ENCODE results near the gene IFT81. TPM values are rescaled to one million over a fixed set of nuclear protein-coding genes. Genes with fewer than 3 reads are reported as not detected.

IFT81 gene
- polyA plus RNA-seq, 3 donors = 0.39 to 0.97 (median 0.47) TPM

DNA sequence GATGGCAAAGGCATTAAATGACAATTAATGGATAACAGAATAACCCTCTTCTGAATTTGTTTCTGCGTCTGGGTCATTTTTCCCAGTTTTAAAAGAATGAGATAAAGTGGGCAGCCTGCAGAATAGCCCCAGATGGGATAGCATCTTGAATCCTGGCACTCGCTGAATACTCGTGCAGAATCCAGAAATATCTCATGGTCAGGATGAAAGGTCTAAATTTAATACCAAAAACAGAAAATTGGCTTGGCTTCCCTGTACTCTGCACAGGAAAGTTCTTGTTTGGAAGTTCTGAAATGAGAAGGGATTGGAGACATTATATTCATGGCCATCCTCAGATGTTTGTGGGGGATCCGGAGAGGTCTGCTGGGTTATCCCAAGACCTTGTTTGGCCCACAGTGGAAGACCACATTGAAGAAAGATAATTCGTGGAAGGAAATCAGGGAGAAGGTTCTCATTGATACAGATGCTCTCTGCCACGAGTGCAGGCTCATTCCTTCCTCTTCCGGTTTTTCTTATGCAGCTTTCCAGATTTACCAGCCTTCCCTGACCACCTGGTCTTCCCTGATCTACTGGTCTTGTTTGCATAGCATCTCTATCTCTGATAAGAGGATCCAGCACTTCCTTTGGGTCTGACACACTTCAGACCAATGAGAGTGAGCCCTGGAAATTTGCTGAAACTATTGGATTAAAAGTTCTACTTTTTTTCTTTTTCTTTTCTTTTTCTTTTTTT lies 6.0 kb upstream of the IFT81 start:
- Histone ChIP-seq H3K27ac (ENCODE audit: low read depth in 1 of 2, low read length in 2 of 2) (no peak overlapping the region), H3K4me1 (ENCODE audit: control insufficient read depth in 1 of 2, insufficient read depth in 2 of 2, low read length in 2 of 2) (peaks cover 10 to 19% of the 10 kb centered on the region in 2 donors), H3K4me2 (replicated peaks; ENCODE audit: extremely low read depth, low read length, poor library complexity, severe bottlenecking) (no peak overlapping the region), H3K79me2 (ENCODE audit: insufficient read depth, low read length) (no peaks in the 10 kb centered on the region), H3K9me3 (replicated peaks in 1 of 2; ENCODE audit: control insufficient read depth in 1 of 2, insufficient read depth in 1 of 2, low read length in 2 of 2) (no peaks in the 10 kb centered on the region), H3K36me3 (replicated peaks in 1 of 2; ENCODE audit: control insufficient read depth in 1 of 2, insufficient read depth in 2 of 2, low read length in 2 of 2) (no peaks in the 10 kb centered on the region), H3K27me3 (ENCODE audit: control insufficient read depth in 2 of 2, insufficient read depth in 2 of 2, low read length in 2 of 2) (no peaks in the 10 kb centered on the region), H3K4me3 (replicated peaks in 1 of 3; ENCODE audit: low read depth in 2 of 3, low read length in 3 of 3) (no peak overlapping the region), H2AFZ (ENCODE audit: insufficient read depth, low read depth, low read length, poor library complexity, severe bottlenecking) (peak overlapping the region; percentile 36), H4K20me1 (ENCODE audit: insufficient read depth, low read length) (no peaks in the 10 kb centered on the region), H3K9ac (ENCODE audit: insufficient read depth, low read length, poor library complexity, severe bottlenecking) (no peak overlapping the region)
- WGBS (ENCODE audit: insufficient coverage) = 68% methylated on average over 3 of the region's 7 CpGs
- TF ChIP-seq, protein P1, sequence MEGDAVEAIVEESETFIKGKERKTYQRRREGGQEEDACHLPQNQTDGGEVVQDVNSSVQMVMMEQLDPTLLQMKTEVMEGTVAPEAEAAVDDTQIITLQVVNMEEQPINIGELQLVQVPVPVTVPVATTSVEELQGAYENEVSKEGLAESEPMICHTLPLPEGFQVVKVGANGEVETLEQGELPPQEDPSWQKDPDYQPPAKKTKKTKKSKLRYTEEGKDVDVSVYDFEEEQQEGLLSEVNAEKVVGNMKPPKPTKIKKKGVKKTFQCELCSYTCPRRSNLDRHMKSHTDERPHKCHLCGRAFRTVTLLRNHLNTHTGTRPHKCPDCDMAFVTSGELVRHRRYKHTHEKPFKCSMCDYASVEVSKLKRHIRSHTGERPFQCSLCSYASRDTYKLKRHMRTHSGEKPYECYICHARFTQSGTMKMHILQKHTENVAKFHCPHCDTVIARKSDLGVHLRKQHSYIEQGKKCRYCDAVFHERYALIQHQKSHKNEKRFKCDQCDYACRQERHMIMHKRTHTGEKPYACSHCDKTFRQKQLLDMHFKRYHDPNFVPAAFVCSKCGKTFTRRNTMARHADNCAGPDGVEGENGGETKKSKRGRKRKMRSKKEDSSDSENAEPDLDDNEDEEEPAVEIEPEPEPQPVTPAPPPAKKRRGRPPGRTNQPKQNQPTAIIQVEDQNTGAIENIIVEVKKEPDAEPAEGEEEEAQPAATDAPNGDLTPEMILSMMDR (IDR thresholded peaks at IDR 0.05) = no peak
- intact Hi-C loops (cut with micrococcal nuclease) = no loop called here
- Mint-ChIP-seq H3K4me3 (no peak overlapping the region), H3K27me3 (ENCODE audit: low read depth in 3 of 3) (peaks cover 3 to 9% (median 3%) of the 10 kb centered on the region in 3 donors), H3K36me3 (no peaks in the 10 kb centered on the region), H3K9me3 (peaks cover 0 to 3% (median 0%) of the 10 kb centered on the region in 7 donors), H3K4me1 (peaks cover 18% of the 10 kb centered on the region), H3K27ac (no peak overlapping the region)
- DNase-seq = no peak

GRCh38 chr12:110122929-110123328 lies 1.2 kb upstream of the IFT81 start:
- Histone ChIP-seq H3K9me3 (replicated peaks in 1 of 2; ENCODE audit: control insufficient read depth in 1 of 2, insufficient read depth in 1 of 2, low read length in 2 of 2) (no peaks in the 10 kb centered on the region), H3K4me1 (ENCODE audit: control insufficient read depth in 1 of 2, insufficient read depth in 2 of 2, low read length in 2 of 2) (peaks cover 18 to 33% of the 10 kb centered on the region in 2 donors), H3K4me2 (replicated peaks; ENCODE audit: extremely low read depth, low read length, poor library complexity, severe bottlenecking) (no peak overlapping the region), H3K4me3 (replicated peaks in 1 of 3; ENCODE audit: low read depth in 2 of 3, low read length in 3 of 3) (no peak overlapping the region), H3K36me3 (replicated peaks in 1 of 2; ENCODE audit: control insufficient read depth in 1 of 2, insufficient read depth in 2 of 2, low read length in 2 of 2) (no peaks in the 10 kb centered on the region), H3K9ac (ENCODE audit: insufficient read depth, low read length, poor library complexity, severe bottlenecking) (no peak overlapping the region), H2AFZ (ENCODE audit: insufficient read depth, low read depth, low read length, poor library complexity, severe bottlenecking) (no peak overlapping the region), H3K27me3 (ENCODE audit: control insufficient read depth in 2 of 2, insufficient read depth in 2 of 2, low read length in 2 of 2) (no peaks in the 10 kb centered on the region), H3K79me2 (ENCODE audit: insufficient read depth, low read length) (no peaks in the 10 kb centered on the region), H3K27ac (ENCODE audit: low read depth in 1 of 2, low read length in 2 of 2) (no peak overlapping the region), H4K20me1 (ENCODE audit: insufficient read depth, low read length) (no peaks in the 10 kb centered on the region)
- H3K4me3 Mint-ChIP-seq = no peak overlapping the region
- peaks cover 2 to 8% (median 3%) of the 10 kb centered on the region in 3 donors for H3K27me3 Mint-ChIP-seq (ENCODE audit: low read depth in 3 of 3)
- WGBS (ENCODE audit: insufficient coverage) = 96% methylated on average over 4 of the region's 4 CpGs
- H3K9me3 Mint-ChIP-seq = peaks cover 0 to 6% (median 0%) of the 10 kb centered on the region in 7 donors
- H3K27ac Mint-ChIP-seq = peak overlapping the region in 2 of 7 donors; percentile 4 to 12
- TF ChIP-seq, protein P1 (IDR thresholded peaks at IDR 0.05) = no peak
- intact Hi-C loops (cut with micrococcal nuclease) = loop anchor here (10.0 kb wide), 4 partner anchors 68 to 162 kb away; partner anchors contain the start of genes ATP2A2 (in 1 of the 2) and C12orf76 (in 1 of the 2)
- H3K36me3 Mint-ChIP-seq = no peaks in the 10 kb centered on the region
- DNase-seq = no peak
- H3K4me1 Mint-ChIP-seq = peaks cover 25% of the 10 kb centered on the region

All from CD14-positive monocyte (primary cell).